ENCODE data around the gene CALM3. TPM values are rescaled to one million over a fixed set of nuclear protein-coding genes. Genes with fewer than 3 reads are reported as not detected.

CALM3 gene
- total and polyA plus RNA-seq, 2 of the 4 experiments (the other 2 are of a cell fraction): 91.6 to 501 TPM

- TF ChIP-seq MAZ (IDR thresholded peaks at IDR 0.05; ENCODE audit: borderline replicate concordance, low read depth, low read length) (no peak), MAFK (IDR thresholded peaks at IDR 0.05; ENCODE audit: low read depth, low read length) (no peak), CHD1 (IDR thresholded peaks at IDR 0.05; ENCODE audit: low read depth, low read length) (no peak)
Measured at GRCh38 chr19:46610851-46611770, 10.0 kb downstream of the CALM3 start (continued).

DNA sequence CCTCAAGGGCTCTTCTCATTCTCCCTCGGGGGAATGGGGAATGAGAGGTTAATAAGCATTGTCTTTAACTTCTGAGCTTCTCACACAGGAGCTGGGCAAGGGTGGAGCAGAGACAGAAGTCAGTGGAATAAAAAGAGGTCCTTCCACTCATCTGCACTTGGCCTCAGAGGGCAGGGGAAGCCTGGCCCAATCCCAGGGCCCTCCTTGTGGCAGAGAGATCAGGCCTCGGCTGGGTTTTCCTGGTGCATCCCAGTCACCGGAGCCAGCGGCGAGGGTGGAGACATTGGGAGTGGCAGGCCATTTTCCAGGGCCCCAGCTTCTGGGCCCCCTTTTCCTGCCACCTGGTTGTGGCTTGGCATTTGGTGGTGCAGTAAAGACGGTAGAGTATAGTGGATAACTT lies 10.6 kb downstream of the CALM3 start:
- in situ Hi-C loops (cut with MboI; ENCODE audit: low sequenced_read_pairs): loop anchor here (5.0 kb wide), 1 partner anchor 51 kb away; the partner anchor contains the start of gene DACT3
- Histone ChIP-seq H2BK20ac (ENCODE audit: low read depth, low read length) (no peak overlapping the region), H4K20me1 (ENCODE audit: insufficient read depth, low read length) (peaks cover 23% of the 10 kb centered on the region), H3K27me3 (ENCODE audit: control insufficient read depth, insufficient read depth, low read length) (no peaks in the 10 kb centered on the region), H4K5ac (ENCODE audit: low read depth, low read length) (no peak overlapping the region), H2AFZ (replicated peaks; ENCODE audit: low read length, poor library complexity) (no peak overlapping the region), H3K4me2 (ENCODE audit: low read depth, low read length) (no peak overlapping the region), H2BK120ac (ENCODE audit: low read depth, low read length) (no peak overlapping the region), H2AK5ac (ENCODE audit: low read depth, low read length) (no peak overlapping the region), H4K91ac (ENCODE audit: insufficient read depth, low read depth, low read length) (no peak overlapping the region), H4K8ac (ENCODE audit: low read depth in 2 of 2, low read length in 2 of 2) (no peak overlapping the region), H3K18ac (ENCODE audit: low read depth, low read length) (no peak overlapping the region), H3K27ac (ENCODE audit: insufficient read depth, low read length) (no peak overlapping the region), H3K56ac (ENCODE audit: extremely low read depth, insufficient read depth, low read length) (no peak overlapping the region), H3K9ac (ENCODE audit: low read depth, low read length) (no peak overlapping the region), H3K4me3 (ENCODE audit: insufficient read depth, low read depth, low read length) (no peak overlapping the region), H3K9me3 (ENCODE audit: control insufficient read depth, insufficient read depth, low read length) (no peaks in the 10 kb centered on the region), H3K4ac (ENCODE audit: low read depth, low read length) (no peak overlapping the region), H3K23ac (ENCODE audit: low read depth, low read length) (no peak overlapping the region), H2BK15ac (ENCODE audit: low read depth, low read length) (no peak overlapping the region), H2BK5ac (ENCODE audit: low read depth, low read length, poor library complexity, severe bottlenecking) (no peak overlapping the region), H3K9me1 (ENCODE audit: insufficient read depth, low read length) (peaks cover 4% of the 10 kb centered on the region; the same call in 1 of the 2 replicates), H3K14ac (replicated peaks; ENCODE audit: low read depth, low read length) (no peak overlapping the region), H3K79me1 (ENCODE audit: low read depth in 1 of 2, low read length in 2 of 2) (peaks cover 0 to 28% of the 10 kb centered on the region in 2 experiments; a peak in 3 of 4 replicates), H3K4me1 (ENCODE audit: control insufficient read depth, insufficient read depth, low read length) (peaks cover 4% of the 10 kb centered on the region), H2AK9ac (replicated peaks; ENCODE audit: low read depth, low read length, poor library complexity) (no peak overlapping the region), H3K36me3 (ENCODE audit: control insufficient read depth, insufficient read depth, low read length) (peaks cover 42% of the 10 kb centered on the region)
- BruUV-seq (replicated peaks): no TSS peak
- DNase-seq: no peak
- intact Hi-C loops (cut with micrococcal nuclease): loop anchor here (10.0 kb wide), 1 partner anchor 133 kb away; the partner anchor contains the start of genes FKRP and STRN4
- ChIA-PET POLR2A (ENCODE audit: unreplicated experiment) (interaction anchor here (0.9 kb wide), 1 partner anchor 10 kb away, joined by 3 read pairs; no protein-coding TSS in a partner anchor), CTCF (interaction anchor here (1.9 kb wide), 1 partner anchor 50 kb away, joined by 11 read pairs; the partner anchor contains the start of gene DACT3)
- no peak for ATAC-seq (ENCODE audit: low read depth)
- WGBS, 2 experiments (ENCODE audit: extremely low coverage in 2 of 2, insufficient read length in 1 of 2): no CpG with 5 or more reads among the region's 6 CpGs
- dilution Hi-C loops (cut with HindIII; ENCODE audit: low sequenced_read_pairs, unreplicated experiment): no loop called here
- TF ChIP-seq ELK1 (IDR thresholded peaks at IDR 0.05; ENCODE audit: borderline replicate concordance, low read depth, low read length) (no peak), MXI1 (IDR thresholded peaks at IDR 0.05; ENCODE audit: borderline replicate concordance, low read depth, low read length) (no peak), RCOR1 (IDR thresholded peaks at IDR 0.05; ENCODE audit: insufficient replicate concordance, low read length) (no peak), NFE2L2 (IDR thresholded peaks at IDR 0.05; ENCODE audit: low read depth, low read length) (no peak), CHD1 (IDR thresholded peaks at IDR 0.05; ENCODE audit: low read depth, low read length) (no peak), MAFK (IDR thresholded peaks at IDR 0.05; ENCODE audit: low read depth, low read length) (no peak), SMC3 (IDR thresholded peaks at IDR 0.05; ENCODE audit: low read depth, low read length) (no peak), CTCF (conservative IDR thresholded peaks at IDR 0.05; ENCODE audit: low read depth, low read length) (no peak), USF2 (IDR thresholded peaks at IDR 0.05; ENCODE audit: low read depth, low read length) (no peak)

All from IMR-90 (cell line).